HCT116 (cell line): ENCODE measurements around the gene LDHA. TPM values are rescaled to one million over a fixed set of nuclear protein-coding genes. Genes with fewer than 3 reads are reported as not detected.

Source experiments
- ATAC-seq: fragments of 200-7000 bp; cut with Tn5 transposase; 2 replicates; pipeline ENCODE4 v1.9.1; 2020; ENCODE audit warnings: mild to moderate bottlenecking, moderate library complexity
- BruUV-seq: library from RNA; stranded (reverse); fragments of 400-500 nt; replicated peaks from 2 replicates; lab custom pipeline; 2021; lab: Mats Ljungman, UMichigan
- CTCF ChIA-PET: fragments of 300-600 bp; sonication (Branson Sonifier 250); formaldehyde crosslinking; loops from one replicate; lab custom pipeline; 2021; ENCODE audit warnings: antibody characterized with exemption; lab: Charles Lee
- POLR2A ChIA-PET: fragments of 300-600, 350-600 bp; sonication (Branson Sonifier 250); formaldehyde crosslinking; loops from one replicate; lab custom pipeline; 2021; ENCODE audit warnings: antibody characterized with exemption; lab: Charles Lee
- RAD21 ChIA-PET, 2 experiments: fragments of 300-600 bp; sonication (Branson Sonifier 250); formaldehyde crosslinking; loops; one replicate each; lab custom pipeline; 2023; ENCODE audit warnings: low total read pairs in 2 of 2; ENCODE audit not compliant: uncharacterized antibody in 2 of 2, unreplicated experiment in 2 of 2, low non-redundant PET in 1 of 2; lab: Charles Lee
- DNase-seq: peaks from one replicate; pipeline ENCODE4 v3.0.0-alpha.2; 2010; ENCODE audit warnings: low read depth, low spot score
- H2AFZ ChIP-seq: fragments of 200-600 bp; shearing (Covaris generic), sonication (generic); 2 replicates; pipeline ENCODE4 v1.6.1; 2017; ENCODE audit warnings: low read depth, mixed run types, mixed read lengths, antibody characterized with exemption, low read length; ENCODE audit not compliant: poor library complexity, severe bottlenecking
- H3K27ac ChIP-seq: 2 replicates; pipeline ENCODE4 v1.5.1; 2012; ENCODE audit warnings: low read depth, low read length
- H3K27me3 ChIP-seq: fragments of 200-600 bp; sonication (generic); 2 replicates; pipeline ENCODE4 v1.6.1; 2016; ENCODE audit warnings: mixed run types, low read length, mixed read lengths; ENCODE audit not compliant: insufficient read depth
- H3K36me3 ChIP-seq, 2 experiments: fragments of 200-500 bp in 1 of 2; fragments of 200-600 bp in 1 of 2; sonication (Bioruptor generic) in 1 of 2; sonication (generic) in 1 of 2; 2 replicates each; pipeline versions ENCODE4 v1.5.1 to v1.6.1; 2014 to 2016; ENCODE audit warnings: low read length in 2 of 2, inconsistent platforms in 1 of 2, mixed read lengths in 1 of 2, mixed run types in 1 of 2; ENCODE audit not compliant: insufficient read depth in 2 of 2, control insufficient read depth in 1 of 2
- H3K4me1 ChIP-seq, 2 experiments: fragments of 200-600 bp in 1 of 2; sonication (generic) in 1 of 2; 2 replicates each; pipeline versions ENCODE4 v1.5.1 to v1.6.1; 2012 to 2017; ENCODE audit warnings: low read length in 2 of 2, inconsistent platforms in 1 of 2, mild to moderate bottlenecking in 1 of 2, mixed read lengths in 1 of 2, mixed run types in 1 of 2, moderate library complexity in 1 of 2; ENCODE audit not compliant: insufficient read depth in 2 of 2, control insufficient read depth in 1 of 2
- H3K4me2 ChIP-seq: fragments of 200-600 bp; sonication (generic); 2 replicates; pipeline ENCODE4 v1.6.1; 2017; ENCODE audit warnings: mixed run types, low read length, mixed read lengths
- H3K4me3 ChIP-seq, 2 experiments: fragments of 200-600 bp in 1 of 2; sonication (generic) in 1 of 2; replicated peaks in 1 of 2; 2 replicates each; pipeline ENCODE4 v1.5.1; 2011 to 2016; ENCODE audit warnings: low read length in 2 of 2, control low read depth in 1 of 2, low read depth in 1 of 2, mild to moderate bottlenecking in 1 of 2, mixed read lengths in 1 of 2, mixed run types in 1 of 2
- H3K79me2 ChIP-seq: fragments of 200-600 bp; sonication (generic); 2 replicates; pipeline ENCODE4 v1.6.1; 2017; ENCODE audit warnings: mild to moderate bottlenecking, mixed run types, low read length, moderate library complexity, mixed read lengths; ENCODE audit not compliant: insufficient read depth
- H3K9ac ChIP-seq: fragments of 200-600 bp; sonication (generic); 2 replicates; pipeline ENCODE4 v1.6.1; 2016; ENCODE audit warnings: low read length, mixed read lengths
- H3K9me2 ChIP-seq: fragments of 200-600 bp; sonication (generic), shearing (Covaris generic); 2 replicates; pipeline ENCODE4 v1.6.1; 2017; ENCODE audit warnings: mixed run types, mild to moderate bottlenecking, moderate library complexity; ENCODE audit not compliant: insufficient read depth
- H3K9me3 ChIP-seq, 2 experiments: fragments of 200-500 bp in 1 of 2; fragments of 200-600 bp in 1 of 2; sonication (Bioruptor generic) in 1 of 2; sonication (generic) in 1 of 2; 2 replicates each; pipeline ENCODE4 v1.6.1; 2014 to 2017; ENCODE audit warnings: low read length in 2 of 2, mixed read lengths in 2 of 2, inconsistent platforms in 1 of 2, low read depth in 1 of 2, mild to moderate bottlenecking in 1 of 2, mixed run types in 1 of 2, moderate library complexity in 1 of 2; ENCODE audit not compliant: control insufficient read depth in 1 of 2, insufficient read depth in 1 of 2
- H4K20me1 ChIP-seq: fragments of 200-600 bp; sonication (generic), shearing (Covaris generic); 2 replicates; pipeline ENCODE4 v1.6.1; 2017; ENCODE audit warnings: mixed run types, mild to moderate bottlenecking, moderate library complexity; ENCODE audit not compliant: insufficient read depth
- CBX3 ChIP-seq: IDR thresholded peaks from 2 replicates; pipeline ENCODE4 v1.6.1; 2012; ENCODE audit warnings: low read depth
- EZH2 ChIP-seq: fragments of 200-600 bp; sonication (generic); IDR thresholded peaks from 2 replicates; pipeline ENCODE4 v1.6.1; 2017; ENCODE audit warnings: antibody characterized with exemption, mixed run types
- FOSL1 ChIP-seq: IDR thresholded peaks from 2 replicates; pipeline ENCODE4 v1.6.1; 2012; ENCODE audit warnings: low read depth
- POLR2A ChIP-seq: IDR thresholded peaks from 2 replicates; pipeline ENCODE4 v1.7.0; 2011; ENCODE audit warnings: borderline replicate concordance; ENCODE audit not compliant: insufficient read depth, insufficient read length; ENCODE audit errors: extremely low read depth
- RAD21 ChIP-seq: IDR thresholded peaks from 2 replicates; pipeline ENCODE4 v1.6.1; 2012; ENCODE audit warnings: low read depth, mild to moderate bottlenecking
- TCF7L2 ChIP-seq: IDR thresholded peaks from 2 replicates; pipeline ENCODE4 v1.7.0; 2011; ENCODE audit warnings: borderline replicate concordance, inconsistent platforms; ENCODE audit not compliant: insufficient read depth, insufficient read length; ENCODE audit errors: extremely low read depth
- YY1 ChIP-seq: IDR thresholded peaks from 2 replicates; pipeline ENCODE4 v1.6.1; 2011; ENCODE audit warnings: low read length, low read depth, moderate library complexity, mild to moderate bottlenecking; ENCODE audit not compliant: insufficient replicate concordance; ENCODE audit errors: extremely low read depth
- ZFX ChIP-seq: fragments of 450-650 bp; IDR thresholded peaks from 2 replicates; pipeline ENCODE4 v1.6.1; 2017
- intact Hi-C: fragments of 100-400 bp; cut with micrococcal nuclease; formaldehyde crosslinking; loops from 2 replicates; pipeline ENCODE4 v1.10.0; 2022
- total RNA-seq: library from RNA; stranded (reverse); gene quantifications from one replicate; pipeline ENCODE4 v1.2.1, GENCODE V29; 2021; ENCODE audit not compliant: unreplicated experiment
- TF ChIP-seq, protein P1 (sequence below), 3 experiments: fragments of 200-600 bp in 1 of 3; sonication (generic) in 1 of 3; IDR thresholded peaks in 2 of 3; conservative IDR thresholded peaks in 1 of 3; 2 replicates each; pipeline ENCODE4 v1.5.1; 2012 to 2017; ENCODE audit warnings: low read depth in 2 of 3, low read length in 2 of 3, antibody characterized with exemption in 1 of 3, borderline replicate concordance in 1 of 3, control low read depth in 1 of 3, mild to moderate bottlenecking in 1 of 3, mixed read lengths in 1 of 3, mixed run types in 1 of 3, moderate library complexity in 1 of 3; ENCODE audit not compliant: insufficient read depth in 1 of 3

Gene LDHA
- total RNA-seq, 1 experiment from 2014 or later = 974 TPM

DNA sequence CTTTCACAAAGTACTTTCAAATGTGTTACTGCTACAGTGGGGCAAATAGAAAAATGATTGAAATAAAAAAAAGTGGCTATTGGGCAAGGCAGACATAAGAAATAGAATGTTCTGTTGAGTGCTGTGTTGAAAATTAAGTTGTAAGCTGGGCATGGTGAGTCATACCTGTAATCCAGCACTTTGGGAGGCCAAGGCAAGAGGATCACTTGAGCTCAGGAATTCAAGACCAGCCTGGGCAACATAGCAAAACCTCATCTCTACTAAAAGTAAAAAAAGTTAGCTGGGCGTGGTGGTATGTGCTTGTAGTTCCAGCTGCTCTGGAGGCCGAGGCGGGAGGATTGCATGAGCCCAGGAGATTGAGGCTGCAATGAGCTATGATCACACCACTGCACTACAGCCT, 26.9 kb upstream of the LDHA start (continued):
- TF ChIP-seq ZFX (no peak), TCF7L2 (no peak), YY1 (no peak), FOSL1 (no peak), POLR2A (no peak), RAD21 (no peak), CBX3 (no peak), EZH2 (no peak)
- TF ChIP-seq, protein P1, sequence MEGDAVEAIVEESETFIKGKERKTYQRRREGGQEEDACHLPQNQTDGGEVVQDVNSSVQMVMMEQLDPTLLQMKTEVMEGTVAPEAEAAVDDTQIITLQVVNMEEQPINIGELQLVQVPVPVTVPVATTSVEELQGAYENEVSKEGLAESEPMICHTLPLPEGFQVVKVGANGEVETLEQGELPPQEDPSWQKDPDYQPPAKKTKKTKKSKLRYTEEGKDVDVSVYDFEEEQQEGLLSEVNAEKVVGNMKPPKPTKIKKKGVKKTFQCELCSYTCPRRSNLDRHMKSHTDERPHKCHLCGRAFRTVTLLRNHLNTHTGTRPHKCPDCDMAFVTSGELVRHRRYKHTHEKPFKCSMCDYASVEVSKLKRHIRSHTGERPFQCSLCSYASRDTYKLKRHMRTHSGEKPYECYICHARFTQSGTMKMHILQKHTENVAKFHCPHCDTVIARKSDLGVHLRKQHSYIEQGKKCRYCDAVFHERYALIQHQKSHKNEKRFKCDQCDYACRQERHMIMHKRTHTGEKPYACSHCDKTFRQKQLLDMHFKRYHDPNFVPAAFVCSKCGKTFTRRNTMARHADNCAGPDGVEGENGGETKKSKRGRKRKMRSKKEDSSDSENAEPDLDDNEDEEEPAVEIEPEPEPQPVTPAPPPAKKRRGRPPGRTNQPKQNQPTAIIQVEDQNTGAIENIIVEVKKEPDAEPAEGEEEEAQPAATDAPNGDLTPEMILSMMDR (IDR thresholded peaks at IDR 0.05 in 2 of 3, conservative IDR thresholded peaks at IDR 0.05 in 1 of 3; ENCODE audit: borderline replicate concordance in 1 of 3, insufficient read depth in 1 of 3, low read depth in 2 of 3, low read length in 2 of 3) = no peak

DNA sequence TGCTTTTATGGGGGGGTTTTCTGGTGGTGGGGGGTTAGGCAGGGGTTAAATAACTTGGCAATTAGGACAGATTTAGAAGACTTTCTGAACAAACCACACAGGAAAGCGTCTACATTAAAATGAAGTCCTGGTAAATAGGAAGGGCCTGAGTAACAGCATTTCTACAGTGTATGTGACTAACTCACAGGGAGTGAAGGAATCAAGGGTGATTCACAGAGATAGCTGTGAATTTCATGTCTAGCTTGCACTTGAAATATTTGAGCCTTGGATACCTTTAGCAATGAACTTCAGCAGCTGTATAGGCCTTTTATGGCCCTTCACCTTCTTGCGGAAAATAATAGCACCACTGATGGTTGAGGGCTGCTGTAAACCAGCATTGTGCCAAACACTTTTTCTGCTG, 26.1 kb upstream of the LDHA start:
- DNase-seq (no peak), ATAC-seq (no peak)
- Histone ChIP-seq H4K20me1 (no peaks in the 10 kb centered on the region), H3K27ac (no peak overlapping the region), H3K4me1 (no peaks in the 10 kb centered on the region), H3K9me2 (no peaks in the 10 kb centered on the region), H3K36me3 (peaks cover 18 to 25% of the 10 kb centered on the region in 2 experiments; a peak in 3 of 4 replicates), H3K4me3 (no peak overlapping the region), H3K4me2 (no peak overlapping the region), H3K9me3 (no peaks in the 10 kb centered on the region), H2AFZ (no peak overlapping the region), H3K9ac (no peak overlapping the region), H3K27me3 (no peaks in the 10 kb centered on the region), H3K79me2 (no peaks in the 10 kb centered on the region)
- intact Hi-C loops = no loop called here
- ChIA-PET RAD21 (no interaction called here), POLR2A (interaction anchor here (2.0 kb wide), 1 partner anchor 26 kb away, joined by 7 read pairs; the partner anchor contains the start of gene LDHA), CTCF (no interaction called here)
- BruUV-seq = no TSS peak
- no peak for TF ChIP-seq TCF7L2
